A549 (cell line): Measurements from ENCODE around the gene WWP2.

Experiments used
- MAFK ChIP-seq: fragments of 450-650 bp; IDR thresholded peaks from 2 replicates; pipeline ENCODE4 v1.6.1; 2014; ENCODE audit not compliant: partially characterized antibody
- NFE2L2 ChIP-seq: fragments of 150-350 bp; conservative IDR thresholded peaks from 2 replicates; pipeline ENCODE4 v1.6.1; 2014; ENCODE audit warnings: low read length
- POLR2A ChIP-seq: IDR thresholded peaks from 2 replicates; pipeline ENCODE4 v1.6.1; 2012; ENCODE audit warnings: mild to moderate bottlenecking, low read length
- RAD21 ChIP-seq, 2 experiments: fragments of >200 bp in 1 of 2; sonication (Bioruptor Twin) in 1 of 2; formaldehyde crosslinking in 1 of 2; IDR thresholded peaks in 1 of 2; conservative IDR thresholded peaks in 1 of 2; 2 replicates in 1 of 2; 3 replicates in 1 of 2; pipeline ENCODE4 v1.6.1; 2012 to 2018; ENCODE audit warnings: inconsistent platforms in 1 of 2
- RFX5 ChIP-seq: fragments of 450-650 bp; IDR thresholded peaks from 2 replicates; pipeline ENCODE4 v1.7.1; 2014; ENCODE audit warnings: antibody characterized with exemption, mild to moderate bottlenecking, moderate library complexity
- ZC3H11A ChIP-seq: fragments of 450-650 bp; IDR thresholded peaks from 2 replicates; pipeline ENCODE4 v1.6.1; 2014; ENCODE audit warnings: antibody characterized with exemption, mild to moderate bottlenecking
- TF ChIP-seq, protein P1 (sequence below): fragments of >200 bp; sonication (Bioruptor Twin); formaldehyde crosslinking; IDR thresholded peaks from 3 replicates; pipeline ENCODE4 v1.5.1; 2016
- TF ChIP-seq, protein P2 (sequence below): fragments of 250-450 bp; sonication (Bioruptor Pico); IDR thresholded peaks from 2 replicates; pipeline ENCODE4 v1.5.0; 2020; ENCODE audit warnings: low read depth, mild to moderate bottlenecking, moderate library complexity
- TF ChIP-seq, protein P3 (sequence below): IDR thresholded peaks from 2 replicates; pipeline ENCODE4 v1.6.1; 2012

DNA sequence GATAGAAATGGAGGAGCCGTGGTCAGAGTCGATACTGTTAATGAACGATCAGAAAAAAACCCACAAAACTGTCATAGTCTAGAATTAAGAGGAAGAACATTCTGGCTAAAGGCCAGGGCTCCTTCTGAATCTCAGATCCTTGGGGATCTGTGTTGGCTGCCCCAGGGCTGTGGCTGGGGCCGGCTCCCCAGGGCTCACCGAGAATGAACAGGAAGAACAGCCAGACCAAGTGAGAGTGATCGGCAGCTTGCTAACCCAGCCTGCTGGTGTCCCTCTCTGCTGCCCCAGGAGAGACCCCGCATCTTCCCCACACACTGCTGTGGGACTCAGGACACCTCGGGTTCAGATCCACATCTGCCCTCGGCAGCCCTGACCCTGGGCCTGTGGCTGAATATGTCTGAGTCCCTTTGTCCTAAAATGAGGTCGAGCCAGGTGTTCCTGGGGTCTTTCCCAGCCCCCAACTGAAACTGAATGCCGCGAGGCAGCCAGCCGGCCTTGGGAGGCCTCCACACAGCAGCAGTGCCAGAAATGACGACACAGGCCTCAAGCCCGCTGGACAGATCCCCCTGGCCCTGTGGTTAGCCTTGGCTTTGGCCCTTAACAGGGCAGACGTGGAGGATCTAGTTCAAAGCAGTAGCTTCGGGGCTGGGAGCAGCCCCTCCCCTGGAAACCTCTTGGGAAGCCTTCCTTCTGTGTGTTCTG, 165.1 kb downstream of the WWP2 start:
- TF ChIP-seq RFX5 (no peak), POLR2A (no peak), ZC3H11A (no peak), NFE2L2 (no peak), MAFK (no peak), RAD21 (conservative IDR thresholded peaks at IDR 0.05 in 1 of 2, IDR thresholded peaks at IDR 0.05 in 1 of 2) (no peak)
- TF ChIP-seq, protein P1, sequence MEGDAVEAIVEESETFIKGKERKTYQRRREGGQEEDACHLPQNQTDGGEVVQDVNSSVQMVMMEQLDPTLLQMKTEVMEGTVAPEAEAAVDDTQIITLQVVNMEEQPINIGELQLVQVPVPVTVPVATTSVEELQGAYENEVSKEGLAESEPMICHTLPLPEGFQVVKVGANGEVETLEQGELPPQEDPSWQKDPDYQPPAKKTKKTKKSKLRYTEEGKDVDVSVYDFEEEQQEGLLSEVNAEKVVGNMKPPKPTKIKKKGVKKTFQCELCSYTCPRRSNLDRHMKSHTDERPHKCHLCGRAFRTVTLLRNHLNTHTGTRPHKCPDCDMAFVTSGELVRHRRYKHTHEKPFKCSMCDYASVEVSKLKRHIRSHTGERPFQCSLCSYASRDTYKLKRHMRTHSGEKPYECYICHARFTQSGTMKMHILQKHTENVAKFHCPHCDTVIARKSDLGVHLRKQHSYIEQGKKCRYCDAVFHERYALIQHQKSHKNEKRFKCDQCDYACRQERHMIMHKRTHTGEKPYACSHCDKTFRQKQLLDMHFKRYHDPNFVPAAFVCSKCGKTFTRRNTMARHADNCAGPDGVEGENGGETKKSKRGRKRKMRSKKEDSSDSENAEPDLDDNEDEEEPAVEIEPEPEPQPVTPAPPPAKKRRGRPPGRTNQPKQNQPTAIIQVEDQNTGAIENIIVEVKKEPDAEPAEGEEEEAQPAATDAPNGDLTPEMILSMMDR, result no peak
- TF ChIP-seq, protein P2, sequence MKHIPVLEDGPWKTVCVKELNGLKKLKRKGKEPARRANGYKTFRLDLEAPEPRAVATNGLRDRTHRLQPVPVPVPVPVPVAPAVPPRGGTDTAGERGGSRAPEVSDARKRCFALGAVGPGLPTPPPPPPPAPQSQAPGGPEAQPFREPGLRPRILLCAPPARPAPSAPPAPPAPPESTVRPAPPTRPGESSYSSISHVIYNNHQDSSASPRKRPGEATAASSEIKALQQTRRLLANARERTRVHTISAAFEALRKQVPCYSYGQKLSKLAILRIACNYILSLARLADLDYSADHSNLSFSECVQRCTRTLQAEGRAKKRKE (CRISPR knock-in tag), result no peak
- TF ChIP-seq, protein P3, sequence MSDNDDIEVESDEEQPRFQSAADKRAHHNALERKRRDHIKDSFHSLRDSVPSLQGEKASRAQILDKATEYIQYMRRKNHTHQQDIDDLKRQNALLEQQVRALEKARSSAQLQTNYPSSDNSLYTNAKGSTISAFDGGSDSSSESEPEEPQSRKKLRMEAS, result no peak
